HG03571 (cell line): ENCODE results near the gene AARS2.

Experiments
- ATAC-seq: cut with Tn5 transposase; IDR thresholded peaks from one replicate; pipeline ENCODE4 v1.9.1; 2021; ENCODE audit not compliant: unreplicated experiment

The AARS2 gene

DNA sequence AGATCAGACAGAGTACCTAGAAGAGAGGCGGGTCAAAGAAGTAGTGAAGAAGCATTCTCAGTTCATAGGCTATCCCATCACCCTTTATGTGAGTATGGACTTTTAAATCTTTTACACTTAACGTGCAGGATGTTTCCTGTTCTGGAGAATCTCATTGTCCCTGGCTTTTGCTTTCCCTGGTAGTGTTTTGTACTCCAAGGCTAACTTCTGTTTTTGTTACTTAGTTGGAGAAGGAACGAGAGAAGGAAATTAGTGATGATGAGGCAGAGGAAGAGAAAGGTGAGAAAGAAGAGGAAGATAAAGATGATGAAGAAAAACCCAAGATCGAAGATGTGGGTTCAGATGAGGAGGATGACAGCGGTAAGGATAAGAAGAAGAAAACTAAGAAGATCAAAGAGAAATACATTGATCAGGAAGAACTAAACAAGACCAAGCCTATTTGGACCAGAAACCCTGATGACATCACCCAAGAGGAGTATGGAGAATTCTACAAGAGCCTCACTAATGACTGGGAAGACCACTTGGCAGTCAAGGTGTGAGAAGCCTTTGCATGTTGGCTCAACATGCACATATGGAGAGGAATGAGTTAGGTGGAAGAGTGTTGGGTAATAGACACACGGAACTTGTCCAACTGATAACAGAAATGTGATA is 63.0 kb downstream of the AARS2 start:
- ATAC-seq = no peak
